Measurements from ENCODE around the gene NOS2. TPM values are rescaled to one million over a fixed set of nuclear protein-coding genes. Genes with fewer than 3 reads are reported as not detected.
"Not testable (repeated sequence)": the region's sequence is repeated elsewhere in the genome, so short reads cannot be mapped to it uniquely, and the experiment has no call there.

The NOS2 gene
- total and polyA plus RNA-seq, 4 donors = 0.79 to 1.4 (median 1.3) TPM

DNA sequence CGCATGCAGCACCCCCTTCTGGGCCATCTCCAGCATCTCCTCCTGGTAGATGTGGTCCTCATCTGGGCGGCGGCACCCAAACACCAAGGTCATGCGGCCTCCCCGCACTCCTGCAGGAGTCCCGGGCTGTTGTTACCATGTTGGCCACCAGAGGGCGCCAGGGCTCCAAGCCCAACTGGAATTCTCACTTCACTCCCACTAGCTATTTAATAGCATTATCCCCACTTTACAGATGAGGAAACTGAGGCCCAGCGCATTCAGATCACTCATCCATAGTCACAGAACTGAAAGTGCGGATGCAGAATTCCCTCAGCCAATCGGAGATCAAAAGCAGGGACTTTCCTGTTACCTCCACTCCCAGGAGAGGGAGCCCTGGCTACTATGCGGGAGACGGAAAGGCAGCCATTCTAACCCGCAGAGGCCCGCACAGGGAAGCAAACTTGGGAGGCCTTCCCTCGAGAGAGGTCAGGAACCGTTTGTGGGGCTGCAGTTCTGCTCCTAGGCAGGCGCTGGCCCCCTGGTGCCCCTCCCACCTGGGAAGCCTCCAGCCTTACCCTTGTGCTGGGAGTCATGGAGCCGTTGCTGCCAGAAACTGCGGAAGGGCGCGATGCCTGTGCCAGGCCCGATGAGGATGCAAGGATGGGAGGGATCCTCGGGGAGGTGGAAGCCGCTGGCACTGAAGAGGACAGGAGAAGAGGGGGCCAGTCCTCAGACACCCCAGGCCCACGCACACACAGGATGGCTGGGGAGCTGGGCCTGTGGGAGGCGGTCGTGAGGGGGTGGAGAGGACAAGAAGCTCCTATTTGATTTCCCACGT lies 40.1 kb downstream of the NOS2 start:
- no peaks in the 10 kb centered on the region for H3K27me3 ChIP-seq (ENCODE audit: control insufficient read depth, insufficient read depth, low read length)
- DNase-seq (ENCODE audit: low read depth in 4 of 6, low spot score in 6 of 6) = peak in 3 of 6 donors; percentile 5 to 45 (median 33)
- H3K4me1 ChIP-seq (ENCODE audit: control insufficient read depth, insufficient read depth, low read length) = no peaks in the 10 kb centered on the region
- WGBS (ENCODE audit: insufficient coverage) = 64% methylated on average over 28 of the region's 28 CpGs
- H3K36me3 ChIP-seq (ENCODE audit: control insufficient read depth, insufficient read depth, low read length) = peaks cover 10% of the 10 kb centered on the region
- H3K9me3 ChIP-seq (ENCODE audit: control insufficient read depth, insufficient read depth, low read length) = no peaks in the 10 kb centered on the region
- no peak overlapping the region for H3K27ac ChIP-seq (ENCODE audit: low read depth, low read length)
- no peak overlapping the region for H3K4me3 ChIP-seq (ENCODE audit: low read depth, low read length)

DNA sequence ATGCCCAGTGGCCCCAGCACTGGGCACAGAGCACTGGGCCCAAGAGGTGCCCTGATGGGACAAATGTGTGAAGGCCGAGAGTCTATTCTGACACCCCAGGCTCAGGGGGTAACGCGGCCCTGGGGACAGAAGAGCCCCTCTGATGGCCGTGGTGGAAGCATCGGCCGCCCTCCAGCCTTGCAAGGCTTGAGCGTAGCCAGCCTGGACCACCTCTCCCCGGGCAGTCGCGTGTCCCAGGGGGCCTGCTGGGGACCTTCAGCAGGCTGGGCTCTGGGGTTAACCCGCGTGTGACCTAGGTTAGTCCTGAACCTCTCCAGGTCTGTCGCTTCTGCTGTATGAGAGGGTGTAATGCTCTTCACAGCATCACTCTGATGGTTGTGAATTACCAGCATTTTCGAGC lies 40.8 kb downstream of the NOS2 start:
- no peak for DNase-seq (ENCODE audit: low read depth in 4 of 6, low spot score in 6 of 6)
- peaks cover 8% of the 10 kb centered on the region for H3K36me3 ChIP-seq (ENCODE audit: control insufficient read depth, insufficient read depth, low read length)
- H3K27me3 ChIP-seq (ENCODE audit: control insufficient read depth, insufficient read depth, low read length) = no peaks in the 10 kb centered on the region
- no peaks in the 10 kb centered on the region for H3K4me1 ChIP-seq (ENCODE audit: control insufficient read depth, insufficient read depth, low read length)
- WGBS (ENCODE audit: insufficient coverage) = 89% methylated on average over 14 of the region's 14 CpGs
- H3K27ac ChIP-seq (ENCODE audit: low read depth, low read length) = no peak overlapping the region
- H3K9me3 ChIP-seq (ENCODE audit: control insufficient read depth, insufficient read depth, low read length) = no peaks in the 10 kb centered on the region
- H3K4me3 ChIP-seq (ENCODE audit: low read depth, low read length) = no peak overlapping the region

DNA sequence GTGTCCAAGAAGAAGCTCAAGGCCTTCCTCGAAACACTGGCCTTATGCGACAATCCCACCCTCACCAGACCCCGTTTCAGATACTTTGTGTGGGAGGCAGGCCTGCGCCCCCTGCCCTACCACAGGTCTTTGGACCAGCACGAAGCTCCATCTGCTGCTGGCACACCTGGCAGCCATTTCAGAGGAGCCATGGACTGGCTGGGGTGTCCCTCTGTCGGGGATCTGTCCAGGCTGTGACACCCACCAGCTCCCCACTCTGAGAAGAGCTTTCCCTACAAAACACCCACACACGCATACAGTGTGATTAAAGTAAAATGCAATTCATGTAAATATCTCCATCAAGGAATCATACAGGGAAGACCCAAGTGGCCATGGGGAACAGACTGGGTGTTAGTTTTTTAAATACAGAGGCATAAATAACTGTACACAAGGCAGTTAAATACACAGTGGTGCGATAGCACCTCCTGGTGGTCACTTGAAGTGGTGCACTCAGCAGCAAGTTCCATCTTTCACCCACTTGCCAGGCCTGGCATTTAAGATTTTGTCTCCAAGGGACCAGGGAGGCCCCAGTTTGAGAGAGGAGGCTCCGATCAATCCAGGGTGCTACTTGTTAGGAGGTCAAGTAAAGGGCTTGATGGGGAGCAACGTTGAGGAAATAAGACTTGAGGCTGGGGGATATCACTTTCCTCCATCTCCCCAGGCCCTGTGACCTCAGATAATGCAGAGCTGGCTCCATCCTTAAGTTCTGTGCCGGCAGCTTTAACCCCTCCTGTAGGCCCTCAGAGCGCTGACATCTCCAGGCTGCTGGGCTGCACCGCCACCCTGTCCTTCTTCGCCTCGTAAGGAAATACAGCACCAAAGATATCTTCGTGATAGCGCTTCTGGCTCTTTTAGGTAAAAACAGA lies 43.6 kb downstream of the NOS2 start:
- no peaks in the 10 kb centered on the region for H3K27me3 ChIP-seq (ENCODE audit: control insufficient read depth, insufficient read depth, low read length)
- H3K36me3 ChIP-seq (ENCODE audit: control insufficient read depth, insufficient read depth, low read length) = peaks cover 8% of the 10 kb centered on the region
- no peak overlapping the region for H3K27ac ChIP-seq (ENCODE audit: low read depth, low read length)
- peak in 5 of 6 donors; percentile 15 to 75 (median 35) for DNase-seq (ENCODE audit: low read depth in 4 of 6, low spot score in 6 of 6)
- no peaks in the 10 kb centered on the region for H3K9me3 ChIP-seq (ENCODE audit: control insufficient read depth, insufficient read depth, low read length)
- no peak overlapping the region for H3K4me3 ChIP-seq (ENCODE audit: low read depth, low read length)
- H3K4me1 ChIP-seq (ENCODE audit: control insufficient read depth, insufficient read depth, low read length) = peaks cover under 1% of the 10 kb centered on the region
- WGBS (ENCODE audit: insufficient coverage) = 87% methylated on average over 13 of the region's 17 CpGs

DNA sequence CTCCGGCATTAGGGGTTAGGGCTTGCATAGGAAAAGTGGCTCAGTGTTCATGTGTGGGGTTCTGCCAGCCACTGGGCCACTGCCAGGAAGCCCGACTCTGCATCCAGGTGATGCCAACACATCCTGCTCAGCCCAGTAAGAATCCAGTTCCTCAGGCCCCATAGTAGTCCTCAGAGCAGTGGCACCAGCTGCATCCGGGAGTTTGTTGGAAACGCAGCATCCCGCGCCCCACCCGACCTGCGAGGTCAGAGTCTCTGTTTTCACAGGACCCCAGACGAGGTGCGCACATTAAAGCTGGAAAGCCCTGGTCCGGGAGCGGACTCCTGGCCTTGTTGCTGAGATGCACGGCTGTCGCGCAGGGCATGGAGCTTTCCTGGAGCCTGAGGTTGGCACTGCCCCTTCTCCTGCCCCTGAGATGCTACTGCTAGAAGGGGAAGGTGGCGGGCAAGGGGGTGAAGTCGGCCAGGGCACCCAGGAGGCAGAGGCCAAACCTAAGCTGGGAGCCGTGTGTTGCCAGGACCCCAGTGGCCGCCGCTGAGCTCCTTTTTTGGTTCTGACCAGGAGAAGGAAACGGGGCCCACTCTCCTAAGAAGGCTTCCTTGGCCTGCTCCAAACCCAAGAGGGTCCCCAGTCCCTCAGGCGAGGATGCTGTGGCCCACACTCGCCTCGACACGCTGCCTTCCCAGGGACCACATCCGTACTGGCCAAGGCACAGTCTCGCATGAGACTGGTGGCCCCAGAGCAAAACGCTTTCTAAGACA lies 44.4 kb downstream of the NOS2 start:
- no peak for DNase-seq (ENCODE audit: low read depth in 4 of 6, low spot score in 6 of 6)

DNA sequence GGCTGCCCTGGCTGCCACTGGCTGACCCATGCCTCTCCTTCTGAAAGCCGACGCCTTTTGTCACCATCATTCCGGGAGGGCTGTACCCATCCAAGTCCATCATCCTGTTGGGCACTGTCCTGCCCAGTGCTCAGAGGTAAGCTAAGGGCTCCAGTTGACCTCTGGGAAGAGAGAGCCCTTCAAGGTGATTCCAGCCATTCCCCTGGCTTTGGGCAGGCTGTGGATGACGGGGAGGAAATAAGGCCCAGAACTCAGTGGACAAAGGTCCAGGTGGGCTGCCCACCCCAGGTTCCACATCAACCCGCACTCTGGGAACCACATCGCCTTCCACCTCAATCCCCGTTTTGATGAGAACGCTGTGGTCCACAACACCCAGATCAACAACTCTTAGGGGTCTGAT lies 45.8 kb downstream of the NOS2 start:
- Histone ChIP-seq H3K9me3 (ENCODE audit: control insufficient read depth, insufficient read depth, low read length) (no peaks in the 10 kb centered on the region), H3K4me3 (ENCODE audit: low read depth, low read length) (no peak overlapping the region), H3K27ac (ENCODE audit: low read depth, low read length) (no peak overlapping the region), H3K27me3 (ENCODE audit: control insufficient read depth, insufficient read depth, low read length) (no peaks in the 10 kb centered on the region), H3K36me3 (ENCODE audit: control insufficient read depth, insufficient read depth, low read length) (peaks cover 2% of the 10 kb centered on the region), H3K4me1 (ENCODE audit: control insufficient read depth, insufficient read depth, low read length) (peaks cover 3% of the 10 kb centered on the region)
- DNase-seq (ENCODE audit: low read depth in 4 of 6, low spot score in 6 of 6) = no peak
- 97% methylated on average over 4 of the region's 8 CpGs for WGBS (ENCODE audit: insufficient coverage)

More for the DNA sequence above, 44.4 kb downstream of the NOS2 start:
- Histone ChIP-seq H3K4me1 (ENCODE audit: control insufficient read depth, insufficient read depth, low read length) (peaks cover 3% of the 10 kb centered on the region), H3K4me3 (ENCODE audit: low read depth, low read length) (no peak overlapping the region), H3K27ac (ENCODE audit: low read depth, low read length) (no peak overlapping the region), H3K9me3 (ENCODE audit: control insufficient read depth, insufficient read depth, low read length) (no peaks in the 10 kb centered on the region), H3K36me3 (ENCODE audit: control insufficient read depth, insufficient read depth, low read length) (peaks cover 7% of the 10 kb centered on the region), H3K27me3 (ENCODE audit: control insufficient read depth, insufficient read depth, low read length) (no peaks in the 10 kb centered on the region)
- WGBS (ENCODE audit: insufficient coverage) = 92% methylated on average over 28 of the region's 28 CpGs

DNA sequence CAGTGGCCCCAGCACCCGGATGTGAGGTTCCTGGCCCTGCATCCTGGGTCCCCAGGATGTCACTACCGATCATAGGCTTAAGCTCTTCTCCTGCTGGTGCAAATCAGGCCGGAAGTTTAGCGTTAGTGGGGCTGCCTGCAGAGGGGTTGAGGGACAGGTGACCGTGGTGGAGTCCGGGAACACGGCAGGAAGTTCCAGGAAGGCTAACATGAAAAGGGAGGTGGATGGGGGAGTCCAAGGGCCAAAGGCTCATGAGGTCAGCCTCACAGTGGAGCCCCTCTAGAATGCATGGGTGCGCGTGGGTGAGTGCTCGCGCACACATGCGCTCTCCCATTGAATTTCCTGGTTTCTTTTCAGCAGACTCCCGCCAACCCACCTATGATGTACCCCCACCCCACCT lies 46.6 kb downstream of the NOS2 start:
- H3K36me3 ChIP-seq (ENCODE audit: control insufficient read depth, insufficient read depth, low read length); H3K27me3 ChIP-seq (ENCODE audit: control insufficient read depth, insufficient read depth, low read length); H3K27ac ChIP-seq (ENCODE audit: low read depth, low read length); DNase-seq (ENCODE audit: low read depth in 4 of 6, low spot score in 6 of 6); H3K4me3 ChIP-seq (ENCODE audit: low read depth, low read length); H3K9me3 ChIP-seq (ENCODE audit: control insufficient read depth, insufficient read depth, low read length); H3K4me1 ChIP-seq (ENCODE audit: control insufficient read depth, insufficient read depth, low read length): not testable (repeated sequence)
- 97% methylated on average over 12 of the region's 13 CpGs for WGBS (ENCODE audit: insufficient coverage)

DNA sequence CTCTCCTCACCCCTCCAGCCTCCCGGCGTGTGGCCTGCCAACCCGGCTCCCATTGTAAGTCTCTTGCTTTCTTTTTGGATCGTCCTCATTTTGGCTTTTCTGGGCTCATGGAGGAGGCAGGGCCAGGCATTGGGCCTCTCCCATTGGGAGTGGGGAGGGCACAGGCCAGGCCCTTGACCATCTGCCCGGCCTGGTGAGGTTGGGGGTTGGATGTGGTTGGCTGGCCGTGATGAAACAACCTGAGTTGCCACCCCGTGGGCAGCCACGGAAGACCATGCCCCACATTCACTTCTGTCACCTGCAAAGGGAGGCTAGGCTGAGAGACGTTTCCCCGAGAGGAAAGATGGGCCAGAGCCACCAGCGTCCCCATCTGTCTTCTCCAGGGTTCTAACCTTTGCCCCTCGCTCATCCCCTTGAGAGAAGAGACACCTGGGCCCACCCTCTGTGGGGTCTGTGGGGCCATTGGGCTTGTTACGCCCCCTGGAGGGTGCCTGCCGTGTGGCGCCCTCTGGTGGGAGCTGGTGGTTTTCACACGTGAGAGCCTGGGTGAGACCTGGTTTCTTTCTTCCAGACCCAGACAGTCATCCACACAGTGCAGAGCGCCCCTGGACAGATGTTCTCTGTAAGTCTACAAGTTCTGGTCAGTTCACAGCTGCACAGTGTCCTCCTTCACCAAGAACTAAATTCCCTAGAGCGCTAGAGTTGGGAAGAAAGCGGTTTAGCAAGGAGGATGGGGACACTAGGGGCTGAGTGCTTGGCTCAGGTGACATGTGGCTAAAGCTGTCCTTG lies 47.3 kb downstream of the NOS2 start:
- not testable (repeated sequence) for H3K27ac ChIP-seq (ENCODE audit: low read depth, low read length); DNase-seq (ENCODE audit: low read depth in 4 of 6, low spot score in 6 of 6); H3K4me1 ChIP-seq (ENCODE audit: control insufficient read depth, insufficient read depth, low read length); H3K4me3 ChIP-seq (ENCODE audit: low read depth, low read length); H3K27me3 ChIP-seq (ENCODE audit: control insufficient read depth, insufficient read depth, low read length); H3K36me3 ChIP-seq (ENCODE audit: control insufficient read depth, insufficient read depth, low read length); H3K9me3 ChIP-seq (ENCODE audit: control insufficient read depth, insufficient read depth, low read length)
- 80% methylated on average over 1 of the region's 19 CpGs for WGBS (ENCODE audit: insufficient coverage)

DNA sequence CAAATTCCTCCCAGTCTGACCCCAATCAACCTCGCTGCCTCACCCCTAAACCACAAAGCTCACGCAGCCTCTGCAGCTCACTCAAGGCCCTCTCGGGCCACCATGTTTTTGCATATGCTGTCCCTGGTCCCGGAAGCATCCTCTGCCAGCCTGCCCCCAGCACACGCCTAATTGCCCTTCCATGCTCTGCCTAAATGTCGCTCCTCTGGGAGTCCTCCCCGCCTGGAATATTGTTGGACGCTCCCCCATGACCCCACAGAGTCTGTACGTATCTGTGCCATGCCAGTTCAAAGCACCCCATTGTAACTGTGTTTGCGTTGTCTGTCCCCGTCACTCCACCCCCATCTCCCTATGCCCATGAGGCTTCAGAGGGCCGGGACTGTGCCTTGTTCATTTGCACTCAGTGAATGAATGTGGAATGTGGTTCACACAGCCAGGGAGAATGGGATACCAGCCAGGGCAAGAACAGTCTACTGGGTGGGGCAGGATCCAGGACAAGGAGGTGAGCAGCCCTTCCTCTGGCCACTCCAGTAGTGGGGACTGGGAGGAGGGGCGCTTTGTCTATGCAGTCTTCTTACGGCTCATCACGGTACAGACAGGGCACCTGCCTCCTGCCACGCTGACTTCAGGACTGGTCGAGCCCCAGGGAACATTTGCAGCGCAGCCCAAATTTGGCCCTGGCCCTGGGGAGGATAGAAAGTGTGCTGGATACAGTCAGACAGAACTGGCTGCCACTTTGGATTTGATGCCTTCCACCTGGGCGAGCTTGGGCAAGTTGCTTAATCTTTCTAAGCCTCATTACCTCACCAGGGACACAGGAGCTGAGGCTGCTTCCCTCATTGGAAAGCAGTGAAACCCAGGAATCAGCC lies 48.5 kb downstream of the NOS2 start:
- no peaks in the 10 kb centered on the region for H3K9me3 ChIP-seq (ENCODE audit: control insufficient read depth, insufficient read depth, low read length)
- H3K27ac ChIP-seq (ENCODE audit: low read depth, low read length) = no peak overlapping the region
- H3K36me3 ChIP-seq (ENCODE audit: control insufficient read depth, insufficient read depth, low read length) = no peaks in the 10 kb centered on the region
- WGBS (ENCODE audit: insufficient coverage) = 77% methylated on average over 15 of the region's 19 CpGs
- H3K27me3 ChIP-seq (ENCODE audit: control insufficient read depth, insufficient read depth, low read length) = no peaks in the 10 kb centered on the region
- DNase-seq (ENCODE audit: low read depth in 4 of 6, low spot score in 6 of 6) = no peak
- peaks cover 3% of the 10 kb centered on the region for H3K4me1 ChIP-seq (ENCODE audit: control insufficient read depth, insufficient read depth, low read length)
- H3K4me3 ChIP-seq (ENCODE audit: low read depth, low read length) = no peak overlapping the region

All from spinal cord (tissue), 10 donors.